Epithelial cell of umbilical artery (primary cell): ENCODE measurements around the gene HNRNPL. TPM values are rescaled to one million over a fixed set of nuclear protein-coding genes. Genes with fewer than 3 reads are reported as not detected.

Experiments
- total RNA-seq: library from RNA; depleted of rRNA; stranded (reverse); fragments of >200 nt; gene quantifications from 2 replicates; pipeline ENCODE4 v1.2.3, GENCODE V29; 2014

Gene HNRNPL
- total RNA-seq, result 307 and 342 TPM in 2 replicates

DNA sequence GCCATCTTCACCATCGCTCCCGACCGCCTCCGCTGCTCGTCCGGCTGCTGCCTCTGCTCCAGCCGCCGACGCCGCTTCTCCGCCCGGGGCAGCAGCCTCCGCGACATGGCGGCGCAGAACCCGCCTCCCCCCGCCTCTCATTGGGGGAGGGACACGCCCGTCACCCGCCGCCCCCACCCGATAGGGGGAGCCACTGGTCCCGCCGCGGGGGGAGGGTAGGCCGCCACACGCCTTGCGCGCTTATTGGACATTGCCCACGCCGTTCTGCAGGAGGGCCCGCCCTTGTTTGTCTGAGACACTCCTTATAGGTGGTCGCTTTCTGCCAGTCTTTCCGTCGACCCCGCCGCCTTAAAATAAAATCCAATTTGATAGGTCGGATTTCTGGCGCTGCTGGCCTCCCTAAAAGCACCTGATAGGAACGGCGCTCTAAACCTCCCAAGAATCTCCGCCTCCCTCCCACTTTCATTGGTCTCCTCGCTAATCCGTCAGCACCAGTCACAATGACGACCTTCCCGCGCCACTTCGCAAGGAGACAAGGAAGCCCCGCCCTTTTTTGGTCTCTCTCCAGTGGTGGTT, at the start of gene HNRNPL:
Gene HNRNPL, minus strand, starts transcription at position 127 of the 576 bp plus-strand sequence. Its CDS starts 20 bp downstream, at position 107.

GRCh38 chr19:38877781-38878574, 28.2 kb upstream of the HNRNPL start, which contains the start of gene RINL:
RINL (minus strand) TSS chr19:38878275; CDS start chr19:38876742, 1,533 bp downstream.

DNA sequence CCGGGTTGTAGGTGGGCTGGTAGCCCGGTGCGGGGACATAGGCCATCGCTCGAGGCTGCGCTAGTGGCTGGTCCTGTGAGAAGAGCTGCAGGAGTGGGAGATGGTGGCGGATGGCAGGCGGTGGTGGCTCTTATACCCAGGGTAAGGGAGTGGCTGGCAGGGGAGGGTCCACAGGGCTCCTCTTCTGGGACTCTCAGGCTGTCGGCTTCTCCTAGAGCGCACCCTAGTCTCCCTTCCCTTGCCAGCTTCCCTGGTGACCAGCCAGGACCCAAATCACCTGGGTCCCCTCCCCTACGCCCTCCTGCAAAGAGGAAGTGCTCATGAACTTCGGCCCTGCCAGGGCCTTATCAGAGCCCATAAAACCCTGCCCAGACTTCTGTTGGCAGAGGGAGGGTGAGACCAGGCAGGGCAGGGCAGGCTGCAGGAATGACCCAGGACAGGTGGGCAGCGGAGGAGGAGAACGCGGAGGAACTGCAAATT, 36.9 kb downstream of the HNRNPL start, which contains the start of gene LGALS4:
Gene LGALS4, minus strand, starts transcription at position 105 of the 480 bp plus-strand sequence. Its CDS starts 59 bp downstream, at position 46.

GRCh38 chr19:38788478-38789243, 61.1 kb downstream of the HNRNPL start, which contains the start of gene LGALS7B:
LGALS7B (plus strand) TSS chr19:38789200; CDS start chr19:38789227, 27 bp downstream.

Other genes with a start within 250 kb of the HNRNPL start
- 0.15 TPM in 1 of 2 replicates, not detected in the other for gene MAP4K1, start 232.0 kb downstream of the HNRNPL start, total RNA-seq
- 277 and 466 TPM in 2 replicates for gene EIF3K, start 230.8 kb downstream of the HNRNPL start, total RNA-seq
- gene ACTN4, start 202.3 kb downstream of the HNRNPL start, total RNA-seq, result 211 and 395 TPM in 2 replicates
- gene CAPN12, start 105.5 kb downstream of the HNRNPL start, total RNA-seq, result not detected in 2 replicates
- gene LGALS7, start 76.5 kb downstream of the HNRNPL start, total RNA-seq, result not detected in 2 replicates
- gene LGALS7B, start 60.8 kb downstream of the HNRNPL start, total RNA-seq, result not detected in 2 replicates
- gene LGALS4, start 37.0 kb downstream of the HNRNPL start, total RNA-seq, result not detected in 2 replicates
- 24.4 and 36.3 TPM in 2 replicates for gene ECH1, start 18.2 kb downstream of the HNRNPL start, total RNA-seq
- gene RINL, start 28.3 kb upstream of the HNRNPL start, total RNA-seq, result 7.5 and 8.1 TPM in 2 replicates
- 58.1 and 64.9 TPM in 2 replicates for gene SIRT2, start 49.6 kb upstream of the HNRNPL start, total RNA-seq
- gene NFKBIB, start 50.0 kb upstream of the HNRNPL start, total RNA-seq, result 10.0 and 14.9 TPM in 2 replicates
- gene CCER2, start 62.2 kb upstream of the HNRNPL start, total RNA-seq, result not detected in 2 replicates
- 14.6 and 15.9 TPM in 2 replicates for gene SARS2, start 80.8 kb upstream of the HNRNPL start, total RNA-seq
- gene MRPS12, start 81.0 kb upstream of the HNRNPL start, total RNA-seq, result 43.2 and 61.1 TPM in 2 replicates
- 19.3 and 21.8 TPM in 2 replicates for gene FBXO17, start 125.8 kb upstream of the HNRNPL start, total RNA-seq
- 1.2 and 1.6 TPM in 2 replicates for gene FBXO27, start 182.6 kb upstream of the HNRNPL start, total RNA-seq
- gene ACP7, start 234.4 kb upstream of the HNRNPL start, total RNA-seq, result under 0.01 TPM in 1 of 2 replicates, not detected in the other